H1 (cell line): ENCODE results near the gene CCDC141. TPM values are rescaled to one million over a fixed set of nuclear protein-coding genes. Genes with fewer than 3 reads are reported as not detected.

Source experiments
- CTCF ChIA-PET: fragments of 300-600 bp; sonication (Branson Sonifier 250); formaldehyde crosslinking; loops from one replicate; lab custom pipeline; 2021; ENCODE audit not compliant: partially characterized antibody; lab: Charles Lee
- POLR2A ChIA-PET: fragments of 300-600 bp; sonication (Branson Sonifier 250); formaldehyde crosslinking; loops from one replicate; lab custom pipeline; 2021; ENCODE audit warnings: inconsistent platforms; ENCODE audit not compliant: partially characterized antibody; lab: Charles Lee
- DNase-seq, 2 experiments: peaks; one replicate each; pipeline versions ENCODE4 v3.0.0 to v3.0.0-alpha.2; 2010 to 2022; ENCODE audit warnings: low spot score in 2 of 2, low read depth in 1 of 2, mixed read lengths in 1 of 2
- FAIRE-seq: peaks from 2 replicates; lab custom pipeline; 2011; peaks lifted over from hg19 to GRCh38; lab: Jason Lieb, UNC
- H2AFZ ChIP-seq: 2 replicates; pipeline ENCODE4 v1.8.1; 2012; ENCODE audit warnings: low read length, inconsistent platforms
- H2AK5ac ChIP-seq: 2 replicates; pipeline ENCODE4 v1.6.1; 2013; ENCODE audit warnings: low read depth, low read length
- H2BK120ac ChIP-seq: replicated peaks from 2 replicates; pipeline ENCODE3; 2013; ENCODE audit warnings: low read depth, low read length, inconsistent platforms
- H2BK12ac ChIP-seq: 2 replicates; pipeline ENCODE4 v1.6.1; 2013; ENCODE audit warnings: low read depth, low read length
- H2BK15ac ChIP-seq: 2 replicates; pipeline ENCODE4 v1.6.1; 2013; ENCODE audit warnings: low read length
- H2BK20ac ChIP-seq: 2 replicates; pipeline ENCODE4 v1.6.1; 2013; ENCODE audit warnings: low read length
- H2BK5ac ChIP-seq: 2 replicates; pipeline ENCODE4 v1.6.1; 2013; ENCODE audit warnings: low read depth, low read length
- H3K14ac ChIP-seq: 2 replicates; pipeline ENCODE4 v1.6.1; 2013; ENCODE audit warnings: inconsistent platforms; ENCODE audit not compliant: insufficient read length
- H3K18ac ChIP-seq: 2 replicates; pipeline ENCODE4 v1.6.1; 2013; ENCODE audit warnings: low read length; ENCODE audit errors: extremely low read depth
- H3K23ac ChIP-seq: 2 replicates; pipeline ENCODE4 v1.6.1; 2013; ENCODE audit warnings: inconsistent platforms; ENCODE audit not compliant: insufficient read length
- H3K23me2 ChIP-seq: 2 replicates; pipeline ENCODE4 v1.6.1; 2013; ENCODE audit warnings: low read depth, low read length
- H3K27ac ChIP-seq: 2 replicates; pipeline ENCODE4 v1.6.1; 2011; ENCODE audit warnings: low read depth, low read length, inconsistent platforms
- H3K27me3 ChIP-seq, 4 experiments: replicated peaks in 1 of 4; 1 replicate in 1 of 4; 2 replicates in 3 of 4; pipeline versions ENCODE4 v1.6.1 to v1.8.1; 2011 to 2013; ENCODE audit warnings: low read length in 3 of 4, mild to moderate bottlenecking in 3 of 4, inconsistent platforms in 2 of 4, mixed read lengths in 2 of 4, moderate library complexity in 1 of 4; ENCODE audit not compliant: control insufficient read depth in 3 of 4, insufficient read depth in 3 of 4; ENCODE audit errors: extremely low read depth in 1 of 4
- H3K36me3 ChIP-seq, 4 experiments: 2 replicates each; pipeline versions ENCODE4 v1.6.1 to v1.8.1; 2011 to 2013; ENCODE audit warnings: mild to moderate bottlenecking in 4 of 4, low read length in 3 of 4, moderate library complexity in 2 of 4, control low read depth in 1 of 4, inconsistent platforms in 1 of 4; ENCODE audit not compliant: insufficient read depth in 4 of 4, control insufficient read depth in 2 of 4
- H3K4ac ChIP-seq: replicated peaks from 2 replicates; pipeline ENCODE3; 2013; ENCODE audit warnings: low read length, low read depth, mixed read lengths, inconsistent platforms; ENCODE audit not compliant: insufficient read length
- H3K4me1 ChIP-seq, 4 experiments: replicated peaks in 1 of 4; 1 replicate in 1 of 4; 2 replicates in 3 of 4; pipeline versions ENCODE4 v1.6.1 to v1.8.1; 2011 to 2013; ENCODE audit warnings: low read length in 3 of 4, inconsistent platforms in 2 of 4, mixed read lengths in 1 of 4; ENCODE audit not compliant: insufficient read depth in 4 of 4, control insufficient read depth in 3 of 4
- H3K4me2 ChIP-seq, 2 experiments: 2 replicates each; pipeline versions ENCODE4 v1.6.1 to v1.8.1; 2011 to 2013; ENCODE audit warnings: low read depth in 2 of 2, low read length in 2 of 2, control low read depth in 1 of 2, inconsistent platforms in 1 of 2, mild to moderate bottlenecking in 1 of 2; ENCODE audit not compliant: insufficient read depth in 1 of 2
- H3K4me3 ChIP-seq, 4 experiments: fragments of 200-600, 300-600 bp in 1 of 4; sonication (generic), shearing (Covaris generic), sonication (Bioruptor Twin) in 1 of 4; 2 replicates each; pipeline versions ENCODE4 v1.5.1 to v1.8.1; 2011 to 2016; ENCODE audit warnings: low read length in 4 of 4, low read depth in 3 of 4, control low read depth in 2 of 4, inconsistent platforms in 2 of 4, mild to moderate bottlenecking in 2 of 4, mixed read lengths in 1 of 4, moderate library complexity in 1 of 4; ENCODE audit not compliant: insufficient read depth in 2 of 4; ENCODE audit errors: extremely low read depth in 1 of 4
- H3K56ac ChIP-seq: replicated peaks from 2 replicates; pipeline ENCODE3; 2013; ENCODE audit warnings: low read depth, mild to moderate bottlenecking, mixed read lengths, low read length, inconsistent platforms; ENCODE audit not compliant: insufficient read length
- H3K79me1 ChIP-seq: 2 replicates; pipeline ENCODE4 v1.6.1; 2013; ENCODE audit warnings: low read depth, low read length, control low read depth
- H3K79me2 ChIP-seq, 2 experiments: 2 replicates each; pipeline versions ENCODE4 v1.6.1 to v1.8.1; 2012 to 2013; ENCODE audit warnings: low read length in 2 of 2, mild to moderate bottlenecking in 2 of 2, inconsistent platforms in 1 of 2; ENCODE audit not compliant: insufficient read depth in 2 of 2, control insufficient read depth in 1 of 2
- H3K9ac ChIP-seq, 4 experiments: replicated peaks in 1 of 4; 1 replicate in 1 of 4; 2 replicates in 3 of 4; pipeline versions ENCODE4 v1.6.1 to v1.8.1; 2011 to 2013; ENCODE audit warnings: low read depth in 3 of 4, low read length in 3 of 4, control low read depth in 2 of 4, mild to moderate bottlenecking in 2 of 4, moderate library complexity in 2 of 4, inconsistent platforms in 1 of 4; ENCODE audit errors: extremely low read depth in 1 of 4
- H3K9me3 ChIP-seq, 2 experiments: 2 replicates each; pipeline versions ENCODE4 v1.6.1 to v1.8.1; 2012 to 2013; ENCODE audit warnings: mild to moderate bottlenecking in 2 of 2, moderate library complexity in 2 of 2, control low read depth in 1 of 2, inconsistent platforms in 1 of 2, low read depth in 1 of 2, low read length in 1 of 2, mixed read lengths in 1 of 2; ENCODE audit not compliant: insufficient read depth in 2 of 2
- H4K20me1 ChIP-seq, 2 experiments: replicated peaks in 1 of 2; 2 replicates each; pipeline versions ENCODE3 to v1.8.1; 2011 to 2013; ENCODE audit warnings: inconsistent platforms in 2 of 2, low read length in 2 of 2, mild to moderate bottlenecking in 1 of 2; ENCODE audit not compliant: insufficient read depth in 2 of 2, control insufficient read depth in 1 of 2
- H4K5ac ChIP-seq: 2 replicates; pipeline ENCODE4 v1.6.1; 2013; ENCODE audit warnings: low read length, low read depth, mixed read lengths, inconsistent platforms; ENCODE audit not compliant: insufficient read length
- H4K8ac ChIP-seq: 2 replicates; pipeline ENCODE4 v1.8.0; 2013; ENCODE audit warnings: mild to moderate bottlenecking, moderate library complexity, low read length, inconsistent platforms; ENCODE audit not compliant: insufficient read depth; ENCODE audit errors: extremely low read depth
- H4K91ac ChIP-seq: replicated peaks from 2 replicates; pipeline ENCODE3; 2013; ENCODE audit warnings: low read length, mixed read lengths, inconsistent platforms; ENCODE audit not compliant: insufficient read length
- ATF3 ChIP-seq: IDR thresholded peaks from 2 replicates; pipeline ENCODE4 v1.6.1; 2011; ENCODE audit warnings: low read depth, mild to moderate bottlenecking, low read length; ENCODE audit not compliant: insufficient read depth
- CEBPB ChIP-seq: IDR thresholded peaks from 2 replicates; pipeline ENCODE4 v1.6.1; 2012; ENCODE audit warnings: low read depth, low read length
- WGBS, 2 experiments: shearing (Covaris generic) in 1 of 2; methylation state at CpG; one replicate each; pipeline versions ENCODE4 v1.1.6 to v1.1.7; 2013 to 2015; ENCODE audit warnings: low lambda C conversion rate in 2 of 2, mixed read lengths in 2 of 2, inconsistent platforms in 1 of 2, low coverage in 1 of 2, missing lambda C conversion rate in 1 of 2; ENCODE audit not compliant: insufficient replicate concordance in 2 of 2, insufficient coverage in 1 of 2, insufficient read length in 1 of 2; ENCODE audit errors: extremely low coverage in 1 of 2, missing lambda C conversion rate in 1 of 2; 5-methylcytosine and 5-hydroxymethylcytosine counted together
- polyA plus RNA-seq, 7 experiments: library from polyadenylated mRNA; depleted of rRNA in 3 of 7; stranded (reverse) in 5 of 7; unstranded in 2 of 7; fragments of >200 nt in 5 of 7; fragments of 200-250 nt in 2 of 7; gene quantifications; 1 replicate in 5 of 7; 2 replicates in 1 of 7; 4 replicates in 1 of 7; pipeline versions ENCODE4 v1.2.1 to v1.2.3, GENCODE V29; 2011 to 2013; ENCODE audit warnings: missing spikeins in 2 of 7, mixed read lengths in 2 of 7
- total RNA-seq: library from RNA; stranded (reverse); fragmentation: NEBNext Ultra II Directional; extraction: Animal tissue kit (Norgen Biotek cat#: 25700); gene quantifications from 2 replicates; pipeline ENCODE4 v1.2.1, GENCODE V29; 2021

The CCDC141 gene
- total and polyA plus RNA-seq, 2 of the 8 experiments (the other 6 are each of a cell fraction or from before 2014, with no cell fraction given) = 0.56 to 21.6 TPM

- Histone ChIP-seq H3K27ac (no peak overlapping the region), H4K91ac (no peak overlapping the region), H3K4ac (no peak overlapping the region), H4K8ac (no peak overlapping the region), H3K79me1 (no peaks in the 10 kb centered on the region), H4K20me1 (no peaks in the 10 kb centered on the region), H3K4me2 (no peak overlapping the region), H3K36me3 (no peaks in the 10 kb centered on the region), H2AK5ac (no peak overlapping the region), H2BK15ac (no peak overlapping the region), H3K56ac (no peak overlapping the region), H3K23ac (no peak overlapping the region), H4K5ac (no peak overlapping the region), H2BK20ac (no peak overlapping the region), H2BK5ac (no peak overlapping the region), H2AFZ (no peak overlapping the region), H3K4me3 (no peak overlapping the region), H3K14ac (no peak overlapping the region), H3K27me3 (peaks cover 0 to 1% (median 0%) of the 10 kb centered on the region in 4 experiments; a peak in 1 of 7 replicates), H2BK120ac (no peak overlapping the region), H3K79me2 (no peaks in the 10 kb centered on the region), H3K9ac (no peak overlapping the region), H3K9me3 (no peaks in the 10 kb centered on the region), H3K18ac (no peak overlapping the region), H2BK12ac (no peak overlapping the region), H3K4me1 (no peaks in the 10 kb centered on the region), H3K23me2 (no peaks in the 10 kb centered on the region)
- DNase-seq = no peak
- TF ChIP-seq ATF3 = no peak
- TF ChIP-seq CEBPB = no peak
- 89% methylated on average over 5 of the region's 5 CpGs; no CpG with 5 or more reads in 1 of the 2 experiments for WGBS, 2 experiments
- POLR2A ChIA-PET = no interaction called here
- CTCF ChIA-PET = interaction anchor here (0.9 to 4.0 kb wide), 8 partner anchors 9 to 145 kb away, joined by 3 to 17 read pairs (median 3); no protein-coding TSS in a partner anchor
- FAIRE-seq = no peak
Observed at GRCh38 chr2:178910005-178910404, 139.9 kb downstream of the CCDC141 start.
